HG03103 (cell line): ENCODE results near the gene PRM3.

Source experiments
- ATAC-seq: cut with Tn5 transposase; IDR thresholded peaks from one replicate; pipeline ENCODE4 v1.9.1; 2021; ENCODE audit warnings: low read depth; ENCODE audit not compliant: unreplicated experiment

Gene PRM3, protein sequence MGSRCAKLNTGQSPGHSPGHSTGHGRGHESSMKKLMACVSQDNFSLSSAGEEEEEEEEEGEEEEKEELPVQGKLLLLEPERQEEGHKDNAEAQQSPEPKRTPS

DNA sequence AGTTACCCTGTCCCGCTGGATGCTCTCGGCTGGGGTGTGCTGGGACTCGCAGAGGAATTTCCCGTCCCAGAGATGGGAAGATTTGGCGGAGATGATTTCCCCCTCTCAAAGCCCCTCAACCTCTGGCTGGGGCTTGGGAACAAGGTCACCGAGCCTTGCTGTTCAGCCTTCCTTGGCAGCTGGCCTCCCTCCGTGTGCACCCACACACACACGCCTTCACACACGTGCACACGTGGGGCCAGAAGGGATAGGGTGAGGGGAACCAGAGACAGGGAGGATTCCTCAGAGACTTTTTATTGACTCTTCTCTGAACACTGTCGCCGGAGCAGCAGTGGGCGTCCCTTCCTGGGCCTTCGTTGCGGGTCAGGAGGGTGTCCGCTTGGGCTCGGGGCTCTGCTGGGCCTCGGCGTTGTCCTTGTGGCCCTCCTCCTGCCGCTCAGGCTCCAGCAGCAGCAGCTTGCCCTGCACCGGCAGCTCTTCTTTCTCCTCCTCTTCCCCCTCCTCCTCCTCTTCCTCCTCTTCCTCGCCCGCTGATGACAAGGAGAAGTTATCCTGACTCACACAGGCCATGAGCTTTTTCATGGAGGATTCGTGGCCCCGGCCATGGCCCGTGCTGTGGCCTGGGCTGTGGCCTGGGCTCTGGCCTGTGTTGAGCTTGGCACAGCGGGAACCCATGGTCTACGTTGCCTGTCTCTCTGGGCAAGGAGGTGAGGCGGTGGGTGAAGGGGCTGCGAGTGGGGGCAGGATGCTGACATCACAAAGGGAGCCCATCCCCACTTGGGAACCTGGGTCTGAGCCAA is at the start of gene PRM3:
PRM3 (minus strand) TSS at position 709 of the 800 bp plus-strand sequence; CDS start at position 675, 34 bp downstream.
- ATAC-seq = no peak

DNA sequence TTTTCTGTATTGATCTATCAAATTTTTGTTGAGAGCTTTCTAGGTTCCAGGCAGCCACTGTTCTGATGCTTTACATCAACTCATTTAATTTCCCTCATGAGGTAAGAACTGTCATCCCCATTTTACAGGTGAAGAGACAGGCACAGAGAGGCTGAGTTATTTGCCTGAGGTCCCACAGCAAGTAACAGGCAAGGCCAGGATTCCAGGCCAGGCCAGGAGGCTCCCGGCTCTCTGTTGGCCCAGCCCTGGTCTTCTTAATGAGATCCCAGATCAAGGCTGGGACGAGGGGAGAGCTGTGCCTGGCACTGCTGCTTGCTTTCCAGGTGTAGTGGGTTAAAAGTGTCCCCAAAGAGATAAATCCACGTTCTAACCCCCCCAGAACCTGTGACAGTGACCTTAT is 49.4 kb upstream of the PRM3 start:
- no peak for ATAC-seq

DNA sequence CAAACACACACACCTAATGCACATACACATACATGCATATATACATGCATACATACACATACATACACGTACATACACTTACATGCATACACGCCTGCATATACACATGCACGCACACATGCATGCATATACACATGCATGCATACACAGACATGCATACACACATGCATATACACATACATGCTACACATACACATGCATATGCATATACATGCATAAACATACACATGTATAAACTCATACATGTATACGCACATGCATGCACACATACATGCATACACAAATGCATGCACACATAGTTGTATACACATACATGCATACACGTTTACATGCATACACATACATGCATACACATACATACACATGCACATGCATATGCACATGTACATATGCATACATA is 48.2 kb upstream of the PRM3 start:
- ATAC-seq = no peak

DNA sequence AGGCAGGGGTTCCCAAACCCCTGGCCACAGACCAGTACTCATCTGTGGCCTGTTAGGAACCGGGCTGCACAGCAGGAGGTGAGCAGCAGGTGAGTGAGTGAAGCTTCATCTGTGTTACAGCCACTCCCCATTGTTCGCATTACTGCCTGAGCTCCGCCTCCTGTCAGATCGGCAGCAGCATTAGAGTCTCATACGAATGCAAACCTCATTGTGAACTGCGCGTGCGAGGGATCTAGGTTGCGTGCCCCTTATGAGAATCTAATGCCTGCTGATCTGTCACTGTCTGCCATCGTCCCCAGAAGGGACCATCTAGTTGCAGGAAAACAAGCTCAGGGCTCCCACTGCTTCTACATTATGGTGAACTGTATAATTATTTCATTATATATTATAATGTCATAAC is 46.7 kb upstream of the PRM3 start:
- no peak for ATAC-seq

DNA sequence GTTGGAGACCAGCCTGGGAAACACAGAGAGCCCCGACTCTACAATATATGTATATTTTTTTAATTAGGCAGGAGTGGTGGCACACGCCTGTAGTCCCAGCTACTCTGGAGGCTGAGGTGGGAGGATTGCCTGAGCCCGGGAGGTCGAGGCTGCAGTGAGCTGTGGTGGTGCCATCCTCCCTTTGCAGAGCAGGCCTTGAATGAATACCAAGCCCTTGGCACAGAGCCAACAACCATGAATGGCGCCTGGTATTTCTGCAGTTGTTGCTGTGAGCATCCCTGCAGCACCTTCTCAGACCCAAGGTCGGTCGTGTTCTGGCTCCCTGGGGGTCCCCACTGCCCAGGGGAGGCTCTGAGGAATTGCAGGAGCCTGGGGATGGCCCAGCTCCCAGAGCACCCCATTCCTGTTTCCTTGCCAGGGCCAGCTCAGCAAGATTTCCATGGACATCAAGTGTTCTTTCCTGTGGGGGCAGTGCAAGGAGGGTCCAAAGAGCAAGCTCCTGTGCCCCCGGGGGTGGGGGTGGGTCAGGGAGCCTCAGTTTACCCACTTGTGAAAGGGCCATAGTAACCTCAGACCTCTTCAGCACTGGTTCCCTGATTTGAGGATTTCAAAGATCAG is 46.2 kb upstream of the PRM3 start:
- ATAC-seq = no peak

DNA sequence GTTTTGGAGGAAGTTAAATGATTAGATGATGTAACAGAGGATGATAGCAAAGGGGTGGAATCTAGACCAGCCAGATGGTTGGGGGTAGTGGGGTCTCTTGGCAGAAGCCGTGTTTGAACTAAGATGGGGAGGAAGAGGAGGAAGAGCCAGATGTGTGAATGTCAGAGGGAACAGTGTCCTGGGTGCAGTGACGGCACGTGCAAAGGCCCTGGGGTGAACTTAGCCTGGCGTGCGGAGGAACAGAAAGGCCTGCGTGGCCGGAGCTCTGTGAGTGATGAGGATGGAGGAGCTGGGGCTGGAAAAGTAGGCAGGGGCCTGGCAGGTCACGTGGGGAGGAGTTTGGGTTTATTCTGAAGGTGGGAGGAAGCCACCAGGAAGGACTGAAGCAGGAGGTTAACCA is 45.4 kb upstream of the PRM3 start:
- no peak for ATAC-seq

DNA sequence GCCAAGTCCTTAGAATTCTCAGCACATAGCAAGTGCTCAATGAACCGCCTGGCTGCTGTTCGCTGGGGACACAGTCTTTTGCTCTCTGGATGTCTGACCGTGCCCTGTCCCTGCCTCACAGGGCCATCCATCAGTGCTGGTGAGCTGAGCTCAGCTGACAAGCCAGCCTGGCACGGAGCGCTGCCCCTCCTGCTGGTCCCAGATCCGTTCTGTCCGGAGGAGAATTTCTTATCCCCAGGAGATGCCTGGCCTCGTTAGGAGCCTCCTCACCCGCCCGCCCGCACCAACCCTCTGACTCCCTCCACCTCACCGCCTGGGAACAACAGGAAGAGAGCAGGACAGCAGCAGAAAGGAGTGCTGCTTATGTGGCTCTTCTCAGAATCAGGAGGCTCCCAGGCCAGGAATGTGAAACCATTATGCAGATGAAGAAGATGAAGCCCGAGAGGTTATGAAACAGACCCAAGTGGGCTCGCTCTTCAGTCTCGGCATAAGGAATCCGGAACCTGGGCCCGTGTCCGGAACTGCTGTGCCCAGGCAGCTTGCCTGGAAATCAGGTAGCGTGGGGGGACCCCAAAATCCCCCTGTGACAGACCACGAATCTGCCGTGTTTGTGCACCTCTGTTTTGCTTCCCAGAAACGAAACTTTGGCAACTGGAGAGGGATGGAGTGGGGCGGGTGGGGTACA is 43.0 kb upstream of the PRM3 start:
- no peak for ATAC-seq

DNA sequence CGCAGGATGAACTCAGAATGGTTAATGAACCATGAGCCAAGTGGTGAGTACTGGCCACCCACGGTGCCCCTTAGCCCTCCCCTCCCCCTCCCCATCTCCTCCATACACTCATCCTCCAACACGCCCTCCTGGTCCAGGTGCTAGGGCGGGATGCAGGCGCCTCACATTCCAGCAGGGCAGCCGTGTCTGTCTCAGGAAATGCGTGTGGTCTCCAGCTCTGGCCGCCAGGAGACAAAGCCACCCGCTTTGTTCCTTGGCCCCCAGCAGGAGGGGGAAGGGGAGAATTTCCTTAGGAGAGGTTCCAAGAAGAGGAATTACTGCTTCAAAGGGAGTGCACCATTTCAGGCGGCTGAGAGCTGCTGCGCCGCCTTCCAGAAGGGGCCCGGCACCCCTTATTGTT is 42.1 kb upstream of the PRM3 start:
- no peak for ATAC-seq

DNA sequence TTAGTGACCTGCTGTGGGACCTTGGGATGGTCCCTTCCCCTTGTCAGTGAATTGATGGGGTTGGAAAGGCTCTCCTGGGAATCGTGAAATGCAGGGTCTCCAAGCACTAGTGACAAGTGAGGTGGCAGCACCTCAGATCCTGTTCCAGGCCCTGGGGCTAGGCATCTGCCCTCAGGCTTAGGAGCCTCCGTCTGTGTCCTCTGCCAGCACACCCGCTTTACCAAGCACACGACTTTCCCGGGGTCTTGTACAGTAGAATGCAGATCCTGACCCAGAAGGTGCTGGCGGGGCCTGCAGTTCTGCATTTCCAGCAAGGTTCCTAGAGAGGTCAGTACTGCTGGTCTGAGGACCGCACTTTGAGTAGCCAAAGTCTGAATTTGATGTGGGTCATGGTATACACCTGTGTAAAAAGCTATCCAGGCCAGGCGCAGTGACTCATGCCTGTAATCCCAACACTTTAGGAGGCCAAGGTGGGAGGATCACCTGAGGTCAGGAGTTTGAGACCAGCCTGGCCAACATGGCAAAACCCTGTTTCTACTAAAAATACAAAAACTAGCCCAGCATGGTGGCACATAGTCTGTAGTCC is 41.0 kb upstream of the PRM3 start:
- no peak for ATAC-seq

DNA sequence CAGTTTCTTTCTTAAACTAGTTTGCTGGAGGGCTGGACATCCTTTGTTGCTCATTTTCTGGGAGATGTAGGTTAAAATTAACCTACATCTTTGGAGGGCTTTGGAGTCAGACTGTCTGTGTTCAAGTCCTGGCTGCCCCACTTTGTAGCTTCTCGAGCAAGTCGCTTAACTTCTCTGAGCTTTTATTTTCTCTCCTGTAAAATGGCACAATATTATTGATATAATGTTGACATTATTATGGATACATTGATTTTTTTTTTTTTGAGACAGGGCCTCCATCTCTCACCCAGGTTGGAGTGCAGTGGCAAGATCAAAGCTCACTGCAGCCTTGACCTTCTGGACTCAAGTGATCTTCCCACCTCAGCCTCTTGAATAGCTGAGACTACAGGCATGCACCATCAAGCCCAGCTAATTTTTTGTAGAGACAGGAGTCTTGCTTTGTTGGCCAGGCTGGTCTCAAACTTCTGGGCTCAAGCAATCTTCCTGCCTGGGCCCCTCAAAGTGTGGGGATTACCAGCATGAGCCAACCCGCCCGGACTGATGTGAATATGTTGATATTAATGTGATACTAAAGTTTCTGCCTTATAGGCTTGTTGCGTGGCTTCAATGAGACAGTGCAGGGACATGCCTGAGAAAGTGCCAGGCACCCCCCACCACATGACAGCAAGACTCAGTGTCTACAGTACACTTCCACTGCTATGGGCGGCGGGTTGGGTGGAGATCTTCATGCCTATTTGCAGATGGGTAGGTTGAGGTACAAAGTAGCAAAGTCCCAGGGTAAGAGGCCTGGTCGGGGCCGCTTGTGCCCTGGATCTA is 40.3 kb upstream of the PRM3 start:
- no peak for ATAC-seq

DNA sequence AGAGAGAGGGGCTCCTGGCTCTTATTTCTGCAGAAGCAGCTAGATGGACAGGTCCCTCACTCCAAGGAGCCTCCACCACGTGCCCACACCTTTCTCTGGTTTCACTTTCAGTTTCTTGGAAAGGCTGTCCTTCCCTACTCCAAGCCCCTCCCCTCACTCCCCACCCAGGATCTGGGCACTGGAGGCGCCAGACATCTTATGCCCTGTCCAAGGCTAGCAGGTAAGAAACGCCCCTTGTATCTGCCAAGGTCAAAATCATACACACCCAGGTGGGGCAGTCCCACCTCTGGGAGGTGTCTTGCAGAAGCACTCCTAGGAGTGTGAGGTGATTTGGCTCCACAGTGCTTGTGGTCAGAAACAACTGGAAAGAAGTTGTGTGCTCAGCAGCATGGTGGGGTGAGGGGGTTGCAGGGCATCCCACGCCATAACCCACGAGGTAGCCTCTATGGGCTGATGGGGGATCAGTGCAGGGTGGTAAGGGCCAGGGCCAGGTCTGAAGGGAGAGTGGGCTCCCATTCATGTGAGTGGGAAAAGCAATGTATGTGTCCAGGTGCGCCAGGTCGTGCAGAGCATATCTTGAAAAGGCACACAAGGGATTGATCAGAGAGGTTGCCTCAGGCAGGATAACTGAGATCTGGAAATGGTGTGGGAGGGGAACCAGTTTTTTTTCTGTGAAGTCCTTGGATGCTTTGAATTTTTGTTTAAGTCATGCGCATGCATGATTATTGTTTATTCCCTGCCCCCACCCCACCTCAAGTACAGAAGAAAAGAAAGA is 39.5 kb upstream of the PRM3 start:
- ATAC-seq = no peak

DNA sequence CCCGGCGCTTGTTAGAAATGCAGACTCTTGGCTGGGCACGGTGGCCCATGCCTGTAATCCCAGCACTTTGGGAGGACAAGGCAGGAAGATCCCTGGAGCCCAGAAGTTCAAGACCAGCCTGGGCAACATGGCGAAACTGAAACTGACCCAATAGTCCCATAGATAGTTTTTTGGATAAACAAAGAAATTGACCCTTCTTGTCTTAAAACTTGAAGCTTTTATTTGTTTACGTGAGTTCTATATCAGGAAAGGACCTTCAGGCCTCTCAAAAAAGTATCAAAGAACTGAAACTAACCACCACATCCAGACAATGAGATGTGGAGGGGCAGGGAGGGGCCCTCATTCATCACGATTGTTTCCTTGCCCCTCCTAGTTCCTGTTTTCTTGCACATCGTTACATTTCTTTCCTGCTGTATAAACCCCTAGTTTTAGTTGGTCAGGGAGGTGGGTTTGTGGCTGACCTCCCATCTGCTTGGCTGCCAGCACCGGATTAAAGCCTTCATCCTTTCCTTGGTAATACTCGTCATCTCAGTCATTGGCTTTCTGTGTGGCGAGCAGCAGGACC is 37.6 kb upstream of the PRM3 start:
- ATAC-seq = peak; percentile 37

DNA sequence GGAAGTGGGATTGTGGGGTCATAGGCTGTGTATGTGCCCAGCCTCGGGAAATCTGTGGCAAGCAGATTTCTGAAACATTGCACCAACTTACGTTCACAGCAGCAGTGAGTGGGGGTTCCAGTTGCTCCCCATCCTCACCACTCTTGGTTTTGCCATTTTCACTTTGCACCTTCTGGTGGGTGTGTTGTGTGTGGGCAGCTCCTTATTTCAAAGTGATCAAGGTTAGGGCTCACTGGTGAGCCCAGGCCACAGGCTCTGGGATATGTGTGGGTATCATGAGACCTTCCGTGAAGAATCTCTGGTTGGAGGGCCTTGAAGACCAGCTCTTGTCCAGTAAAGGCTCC is 37.2 kb upstream of the PRM3 start:
- no peak for ATAC-seq

DNA sequence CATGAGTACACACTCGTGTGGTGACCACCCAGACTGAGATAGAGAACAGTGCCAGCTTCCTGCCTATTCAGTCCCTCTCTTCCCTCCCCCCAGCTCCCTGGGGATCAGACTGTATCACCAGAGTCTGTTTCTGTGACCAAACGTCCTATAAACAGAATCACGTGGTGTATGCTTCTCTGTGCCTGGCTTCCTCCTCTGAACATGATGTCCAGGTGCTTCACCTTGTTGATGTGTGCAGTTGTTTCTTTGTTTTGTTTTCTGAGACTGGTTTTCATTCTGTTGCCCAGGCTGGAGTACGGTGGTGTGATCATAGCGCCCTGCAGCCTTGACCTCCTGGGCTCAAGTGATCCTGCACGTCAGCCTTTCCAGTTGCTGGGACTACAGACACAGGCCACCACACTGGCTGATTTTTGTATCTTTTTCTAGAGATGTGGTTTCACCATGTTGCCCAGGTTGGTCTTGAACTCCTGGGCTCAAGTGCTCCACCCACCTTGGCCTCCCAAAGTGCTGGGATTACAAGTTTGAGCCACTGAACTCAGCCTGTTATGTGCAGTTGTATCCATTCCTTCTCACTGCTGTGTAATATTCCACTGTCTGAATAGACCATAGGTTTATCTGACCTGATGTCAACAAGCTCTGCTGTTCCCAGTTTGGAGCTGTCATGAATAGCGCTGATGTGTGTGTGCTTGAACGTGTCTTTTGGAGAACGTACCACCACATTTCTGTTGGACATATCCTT is 36.6 kb upstream of the PRM3 start:
- ATAC-seq = no peak

DNA sequence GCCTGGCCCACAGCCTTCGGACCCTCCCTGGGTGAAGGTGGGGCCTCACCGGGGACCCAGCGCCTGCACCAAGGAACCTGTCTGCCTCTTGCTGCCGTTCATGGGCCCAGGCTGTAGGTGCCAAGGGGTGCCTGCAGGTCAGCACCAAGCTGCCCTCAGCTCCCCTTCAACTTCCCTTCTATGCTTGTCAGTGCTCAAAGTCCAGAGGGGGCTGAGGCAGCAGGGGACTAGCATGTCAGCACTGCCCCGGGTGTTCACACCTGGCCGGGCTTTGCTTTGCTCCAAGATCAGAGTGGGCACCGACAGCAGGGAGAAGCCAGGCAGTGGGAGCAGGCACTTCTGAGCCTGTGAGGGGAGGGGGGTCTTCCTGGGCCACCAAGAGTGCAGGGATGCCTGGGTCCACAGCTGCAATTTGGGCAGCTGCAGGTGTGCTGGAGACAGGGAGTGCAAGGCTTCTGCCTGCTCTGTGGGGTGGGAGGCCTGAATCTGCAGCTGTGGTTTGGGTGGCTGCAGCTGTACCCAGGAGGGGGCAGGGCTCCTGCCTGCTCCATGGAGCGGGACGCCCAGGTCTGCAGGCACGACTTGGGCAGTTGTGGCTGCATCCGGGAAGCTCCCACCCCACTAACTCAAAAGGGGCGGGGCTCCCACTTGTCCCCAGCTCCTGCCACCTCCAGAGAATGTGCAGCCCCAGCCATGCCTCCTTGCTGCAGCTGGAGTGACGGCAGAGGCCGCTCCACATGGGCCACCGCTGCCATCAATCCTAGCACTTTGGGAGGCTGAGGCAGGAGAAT is 35.3 kb upstream of the PRM3 start:
- no peak for ATAC-seq

DNA sequence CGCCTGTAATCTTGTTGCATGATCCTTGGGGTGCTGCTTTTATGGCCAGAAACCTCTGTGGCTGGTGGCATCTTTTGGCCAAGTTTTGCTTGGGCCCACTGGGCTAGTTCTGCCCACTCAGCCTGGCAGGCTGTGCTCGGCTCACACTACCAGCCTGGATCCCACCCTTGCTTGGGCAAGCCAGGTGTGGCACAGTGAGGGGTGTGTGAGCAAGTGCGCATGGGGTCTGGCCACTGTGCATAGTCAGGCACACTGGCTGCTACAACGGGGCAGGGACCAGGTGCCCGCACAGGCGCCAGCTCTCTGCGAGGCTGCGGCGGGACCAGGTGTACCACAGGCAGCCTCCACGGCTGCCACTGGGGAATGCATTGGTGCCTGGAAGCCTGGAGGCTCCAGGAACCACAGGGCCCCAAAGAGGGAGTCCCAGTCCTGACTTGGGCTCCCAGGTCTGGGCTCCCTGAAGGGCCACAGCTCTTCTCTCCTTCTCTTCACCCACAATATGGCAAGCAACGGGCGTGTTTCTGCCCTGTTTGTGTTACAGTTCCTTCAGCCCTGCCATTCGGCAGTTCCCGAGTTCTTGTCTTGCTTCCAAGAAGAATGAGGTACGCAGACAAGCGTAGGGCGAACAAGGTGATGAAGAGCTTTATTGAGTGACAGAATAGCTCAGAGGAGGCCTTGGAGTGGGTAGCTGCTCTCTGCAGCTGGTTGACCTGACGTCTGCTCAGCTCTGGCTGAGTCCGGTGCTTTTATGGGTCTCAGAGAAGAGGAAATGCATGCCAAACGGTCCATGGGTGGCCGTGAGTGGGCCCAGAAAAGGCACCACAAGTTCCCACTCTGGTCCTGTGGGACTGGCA is 34.4 kb upstream of the PRM3 start:
- ATAC-seq = no peak

DNA sequence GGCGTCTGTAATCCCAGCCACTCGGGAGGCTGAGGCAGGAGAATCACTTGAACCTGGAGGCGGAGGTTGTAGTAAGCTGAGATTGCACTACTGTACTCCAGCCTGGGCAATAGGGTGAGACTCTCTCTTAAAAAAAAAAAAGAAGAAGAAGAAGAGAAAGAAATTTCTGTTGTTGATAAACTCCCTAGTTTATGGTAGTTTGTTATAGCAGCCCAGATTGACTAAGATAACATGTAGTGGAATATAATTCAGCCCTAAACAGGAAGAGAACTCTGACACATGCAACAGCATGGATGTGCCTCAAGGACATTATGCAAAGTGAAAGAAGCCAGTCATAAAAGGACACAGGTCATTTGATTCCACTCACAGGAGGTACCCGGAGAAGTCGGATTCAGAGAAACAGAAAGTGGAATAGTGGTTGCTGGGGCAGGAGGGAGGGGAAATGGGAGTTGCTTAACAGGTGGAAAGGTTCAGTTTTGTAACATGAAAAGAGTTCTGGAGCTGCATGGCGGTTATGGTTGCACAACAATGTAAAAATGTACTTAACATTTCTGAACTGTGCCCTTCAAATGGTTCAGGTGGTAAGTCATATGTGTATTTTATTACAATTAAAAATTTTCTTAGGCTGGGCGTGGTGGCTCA is 33.7 kb upstream of the PRM3 start:
- no peak for ATAC-seq
